GM19372 (cell line): Measurements from ENCODE around the gene ITPK1.

Experiments
- ATAC-seq: cut with Tn5 transposase; IDR thresholded peaks from one replicate; pipeline ENCODE4 v1.9.1; 2021; ENCODE audit warnings: mild to moderate bottlenecking, low read depth, moderate library complexity; ENCODE audit not compliant: unreplicated experiment

Gene ITPK1

GRCh38 chr14:93033084-93033982 lies 82.4 kb downstream of the ITPK1 start:
- no peak for ATAC-seq

- ATAC-seq, result no peak
Measured at GRCh38 chr14:93032421-93032936, 83.2 kb downstream of the ITPK1 start.

- no peak for ATAC-seq
Measured at GRCh38 chr14:93031505-93032315, 84.0 kb downstream of the ITPK1 start.

DNA sequence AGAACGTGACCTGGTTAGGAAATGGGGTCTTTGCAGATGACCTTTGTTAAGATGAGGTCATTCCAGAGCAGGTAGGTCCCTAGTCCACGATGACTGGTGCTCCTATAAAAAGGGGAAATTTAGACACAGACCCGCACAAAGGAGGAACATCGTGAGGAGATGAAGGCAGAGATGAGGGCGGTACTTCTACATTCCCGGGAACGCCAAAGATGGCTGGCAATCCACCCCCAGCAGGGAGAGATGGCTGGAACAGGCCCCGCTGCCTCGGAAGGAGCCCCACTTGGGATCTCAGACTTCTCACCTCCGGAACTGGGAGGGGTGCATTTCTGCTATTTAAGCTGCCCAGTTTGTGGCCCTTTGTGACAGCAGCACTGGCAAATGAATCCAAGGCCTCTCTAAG lies 85.0 kb downstream of the ITPK1 start:
- no peak for ATAC-seq

DNA sequence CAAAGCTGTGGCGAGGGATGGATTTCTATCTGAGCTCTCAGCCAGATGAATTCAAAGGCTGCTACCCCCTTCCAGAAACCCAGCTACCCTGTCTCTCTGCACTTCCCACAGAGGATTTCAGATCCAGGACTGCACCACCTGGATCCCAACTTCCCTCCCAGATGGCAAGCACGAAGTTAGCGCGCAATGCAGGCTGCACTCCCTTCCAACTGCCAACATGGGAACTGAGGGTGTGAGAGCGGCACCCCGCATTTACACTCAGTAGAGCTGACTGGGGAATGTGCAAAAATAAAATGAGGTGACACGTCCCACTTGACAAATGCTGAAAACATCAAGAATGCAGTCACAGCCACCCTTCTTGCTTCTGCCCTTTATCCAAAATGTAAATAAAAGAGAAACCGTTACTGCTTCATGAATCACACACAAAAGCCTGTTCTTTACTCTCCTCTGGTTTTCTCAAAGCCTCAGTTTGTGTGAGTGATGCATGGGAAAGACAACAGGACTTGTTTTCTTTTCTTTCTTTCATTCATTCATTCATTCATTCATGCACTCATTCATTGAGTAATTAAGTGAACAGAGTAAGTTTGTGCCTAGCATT lies 85.7 kb downstream of the ITPK1 start:
- ATAC-seq, result no peak

GRCh38 chr14:93029417-93029816 lies 86.3 kb downstream of the ITPK1 start:
- ATAC-seq, result no peak

DNA sequence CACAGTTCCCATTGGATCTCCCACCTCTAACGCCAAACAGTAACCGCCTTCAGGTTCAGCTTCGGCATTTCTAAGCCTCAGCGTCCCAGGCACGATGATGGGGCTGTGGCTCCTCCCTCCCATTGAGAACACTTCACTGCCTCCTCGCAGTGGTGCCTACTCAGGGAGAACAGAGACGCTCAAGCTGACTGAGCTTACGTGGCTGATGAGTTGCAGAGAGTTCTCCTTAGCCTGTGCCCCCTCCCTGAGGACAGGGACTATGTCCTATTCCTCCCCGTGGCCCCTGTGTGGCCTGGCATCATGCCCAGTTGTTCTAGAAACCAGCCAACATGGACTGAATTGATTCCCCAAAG lies 87.0 kb downstream of the ITPK1 start:
- ATAC-seq, result no peak

DNA sequence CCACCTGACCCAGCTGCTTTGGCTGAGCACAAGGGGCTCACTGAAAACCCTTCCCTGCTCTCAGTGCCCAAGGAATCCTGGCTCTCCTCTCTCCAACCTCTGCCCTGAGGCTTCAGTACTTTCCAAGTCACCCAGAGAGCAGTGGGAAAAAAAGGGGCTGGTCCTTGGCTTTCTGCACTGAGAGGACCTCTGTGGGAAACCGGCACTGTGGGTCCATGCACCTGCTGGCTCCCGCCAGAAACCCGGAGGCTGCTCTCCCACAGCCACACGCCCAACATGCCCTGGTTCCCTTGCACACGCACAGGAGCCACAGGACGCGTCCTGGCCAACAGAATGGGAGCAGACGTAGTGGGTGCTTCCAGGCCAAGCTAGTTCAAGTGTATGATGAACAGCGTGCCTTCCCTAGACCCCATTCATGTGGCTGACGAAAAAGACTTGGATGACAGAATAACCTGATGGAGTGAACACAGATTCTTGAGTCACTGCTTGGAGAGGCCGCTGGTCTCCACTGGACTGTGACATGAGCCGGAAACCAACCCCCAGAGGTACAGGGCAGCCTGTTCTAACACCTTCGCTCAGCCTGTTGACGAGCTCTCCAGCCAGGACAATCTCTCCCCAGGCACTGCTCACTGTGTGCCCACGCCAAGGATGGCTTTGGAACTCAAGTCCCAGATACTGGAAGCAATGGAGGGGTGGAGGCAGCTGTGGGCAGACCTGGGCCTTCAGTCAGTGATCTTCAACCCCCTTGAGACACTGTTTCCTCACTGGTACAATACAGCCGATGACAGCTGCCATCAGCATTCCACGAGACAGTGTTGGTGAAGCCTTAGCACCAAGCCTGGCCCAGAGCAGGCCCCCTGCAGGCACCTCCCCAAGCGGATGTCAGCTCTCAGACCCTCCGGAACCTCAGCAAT lies 87.7 kb downstream of the ITPK1 start:
- no peak for ATAC-seq

DNA sequence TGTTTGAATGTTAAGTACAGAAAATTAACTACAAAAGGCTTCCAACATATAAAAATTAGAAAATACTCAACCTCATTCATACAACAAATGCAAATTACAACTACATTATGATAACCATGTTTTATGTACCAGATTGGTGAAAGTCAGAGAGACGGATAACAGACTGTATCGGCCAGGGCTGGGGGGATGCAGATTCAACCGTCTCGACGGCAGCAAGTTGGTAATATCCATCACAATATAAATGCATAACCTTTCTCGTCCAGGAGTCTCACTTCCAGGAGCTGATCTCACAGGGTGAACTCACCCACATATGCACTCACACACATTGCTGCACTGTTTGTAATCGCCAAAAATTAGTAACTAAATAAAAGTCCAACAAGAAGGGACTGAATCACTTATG lies 89.4 kb downstream of the ITPK1 start:
- no peak for ATAC-seq

GRCh38 chr14:93025055-93025454 lies 90.7 kb downstream of the ITPK1 start:
- ATAC-seq, result no peak

GRCh38 chr14:93024493-93024892 lies 91.2 kb downstream of the ITPK1 start:
- ATAC-seq, result no peak

DNA sequence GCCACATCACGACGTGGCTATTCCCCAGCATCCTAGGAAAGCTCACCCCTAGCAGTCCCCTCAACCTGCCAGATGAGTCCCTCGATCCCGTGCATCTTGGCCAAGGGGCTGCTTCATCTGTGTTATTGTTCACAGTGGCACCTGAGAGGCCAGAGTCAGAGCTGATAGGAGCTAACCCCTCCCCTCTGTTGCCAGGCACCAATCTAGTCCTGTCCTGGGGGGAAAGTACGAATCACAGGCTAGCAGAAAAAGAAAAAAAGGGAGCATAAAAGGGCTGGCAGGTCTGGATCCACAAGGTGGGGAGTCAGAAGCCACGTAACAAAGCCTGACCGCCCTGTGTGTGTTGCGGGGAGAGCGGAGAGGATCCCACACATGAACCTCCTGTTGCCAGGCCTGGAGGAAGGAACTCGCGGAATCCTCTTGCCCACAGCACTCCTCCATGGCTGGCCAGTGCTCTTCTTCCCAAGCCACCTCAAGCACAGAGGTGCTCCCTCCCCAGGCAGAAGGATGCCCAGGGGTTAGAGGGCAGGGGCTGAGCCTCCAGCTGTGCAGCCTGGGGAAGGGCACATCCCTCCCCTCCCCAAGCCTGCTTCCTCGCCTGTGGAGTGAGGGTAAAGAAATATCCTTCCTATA lies 91.8 kb downstream of the ITPK1 start:
- no peak for ATAC-seq

GRCh38 chr14:93023039-93023438 lies 92.7 kb downstream of the ITPK1 start:
- ATAC-seq, result no peak

DNA sequence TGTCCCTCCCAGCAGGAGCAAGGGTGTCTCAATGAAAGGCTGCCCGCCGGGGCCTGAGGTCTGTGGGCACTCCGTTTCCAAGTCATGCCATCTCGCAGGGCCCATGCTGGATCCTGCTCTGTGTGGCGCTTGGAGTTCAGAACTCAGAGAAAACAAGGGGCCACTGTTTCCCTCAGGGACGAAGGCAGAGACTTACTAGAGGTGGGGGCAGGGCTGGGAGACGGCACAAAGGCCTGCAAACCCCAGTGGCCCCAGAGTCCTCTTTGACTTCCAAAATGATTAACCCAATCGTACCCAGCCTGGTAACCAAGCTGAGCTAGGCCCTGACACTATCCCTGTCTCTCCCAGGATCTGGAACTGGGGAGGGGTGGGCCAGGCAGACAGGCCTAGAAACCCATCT lies 95.8 kb downstream of the ITPK1 start:
- no peak for ATAC-seq

- no peak for ATAC-seq
Measured at GRCh38 chr14:93019367-93019843, 96.3 kb downstream of the ITPK1 start.

DNA sequence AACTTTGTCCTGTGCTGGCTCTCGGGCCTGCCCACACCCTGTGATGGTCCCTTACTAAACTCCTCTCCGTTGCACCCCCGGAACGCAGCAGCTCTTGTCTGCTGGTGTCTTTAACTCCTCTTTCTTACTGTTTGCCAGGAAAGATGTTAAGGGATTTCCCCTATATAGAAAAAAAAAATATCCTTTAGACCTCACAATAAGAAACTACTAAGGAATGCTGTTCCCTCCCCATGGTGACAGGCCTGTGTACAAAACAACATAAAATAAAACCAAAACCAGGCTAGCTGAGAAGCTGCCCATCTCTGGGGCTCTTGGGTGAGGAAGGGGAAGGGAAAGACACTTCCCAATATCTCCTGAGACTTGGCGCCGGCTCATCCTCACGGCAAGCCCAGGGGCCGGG lies 97.4 kb downstream of the ITPK1 start:
- no peak for ATAC-seq

DNA sequence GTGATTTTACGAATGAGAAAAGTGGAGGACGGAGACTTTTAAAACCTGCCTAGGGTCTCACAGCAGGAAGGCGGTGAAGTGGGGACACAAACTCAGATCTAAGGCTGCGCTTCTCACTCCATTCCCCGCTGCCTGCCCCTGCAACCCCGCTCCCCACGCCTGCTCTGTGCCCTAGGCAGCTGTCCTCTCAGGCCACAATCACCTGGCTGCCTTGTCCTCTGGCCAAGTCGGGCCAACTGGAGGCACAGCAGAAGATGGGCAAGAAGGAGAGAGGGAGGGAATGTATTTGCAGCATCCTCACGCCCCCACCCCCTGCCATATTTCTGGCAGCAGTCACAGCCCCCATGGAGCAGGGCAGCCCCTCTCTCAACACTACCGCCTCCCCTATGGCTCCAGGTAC lies 97.8 kb downstream of the ITPK1 start:
- no peak for ATAC-seq

- ATAC-seq, result no peak
Measured at GRCh38 chr14:93017301-93017797, 98.4 kb downstream of the ITPK1 start.

DNA sequence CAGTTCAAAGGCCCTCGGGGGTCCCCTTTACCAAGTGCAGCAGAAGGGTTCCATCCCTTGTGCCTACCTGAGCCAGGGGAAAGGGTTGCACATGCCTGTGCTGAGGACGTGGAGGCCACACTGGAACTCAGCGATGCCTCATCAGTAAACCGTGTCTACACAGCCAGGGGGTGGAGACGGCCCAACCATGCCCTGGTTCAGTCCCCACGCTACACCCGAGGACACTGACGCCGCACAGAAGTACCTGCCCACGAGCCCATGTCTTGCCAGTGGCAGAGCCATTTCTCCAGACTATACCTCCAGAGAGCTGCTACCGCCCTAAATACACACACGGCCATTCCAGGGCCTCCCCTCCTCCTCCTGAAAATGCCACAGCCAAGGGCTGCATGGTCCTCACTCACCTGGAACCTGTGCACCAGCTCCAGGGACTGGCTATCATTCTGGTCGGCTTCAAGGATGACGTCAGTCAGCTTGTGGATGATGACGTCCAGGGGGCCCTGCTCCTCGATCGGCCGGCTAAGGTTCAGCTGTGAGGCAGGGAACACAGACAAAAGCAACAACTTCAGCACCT lies 99.4 kb downstream of the ITPK1 start:
- ATAC-seq, result no peak
